ENCODE data around the gene THRAP3. TPM values are rescaled to one million over a fixed set of nuclear protein-coding genes. Genes with fewer than 3 reads are reported as not detected.

Gene THRAP3
- total RNA-seq, 1 experiment from 2014 or later = 75.0 TPM

GRCh38 chr1:36351227-36351977 lies 127.2 kb downstream of the THRAP3 start:
- DNase-seq (ENCODE audit: low read depth) = peak; percentile 96

- DNase-seq (ENCODE audit: low read depth) = peak; percentile 72
Measured at GRCh38 chr1:36352125-36352909, 128.1 kb downstream of the THRAP3 start.

- DNase-seq (ENCODE audit: low read depth) = peak; percentile 95
Measured at GRCh38 chr1:36352910-36353878, 129.0 kb downstream of the THRAP3 start.

GRCh38 chr1:36354486-36354885 lies 130.2 kb downstream of the THRAP3 start:
- peak; percentile 92 for DNase-seq (ENCODE audit: low read depth)

Other genes with a start within 250 kb of the THRAP3 start
- 0.20 TPM in 1 of 2 replicates, not detected in the other for gene TEKT2, start 140.3 kb upstream of the THRAP3 start, total RNA-seq (2014; rRNA removed; shearing (Covaris generic))
- 53.9 and 65.9 TPM in 2 replicates for gene ADPRS, start 135.6 kb upstream of the THRAP3 start, total RNA-seq (2014; rRNA removed; shearing (Covaris generic))
- 0.88 and 0.96 TPM in 2 replicates for gene COL8A2, start 99.2 kb upstream of the THRAP3 start, total RNA-seq (2014; rRNA removed; shearing (Covaris generic))
- gene TRAPPC3, start 75.0 kb upstream of the THRAP3 start, total RNA-seq (2014; rRNA removed; shearing (Covaris generic)) = 78.2 and 125 TPM in 2 replicates
- gene MAP7D1, start 68.3 kb upstream of the THRAP3 start, total RNA-seq (2014; rRNA removed; shearing (Covaris generic)) = 82.4 and 107 TPM in 2 replicates
- gene SH3D21, start 81.9 kb downstream of the THRAP3 start, total RNA-seq (2014; rRNA removed; shearing (Covaris generic)) = 4.3 and 7.2 TPM in 2 replicates
- 78.7 and 112 TPM in 2 replicates for gene EVA1B, start 99.2 kb downstream of the THRAP3 start, total RNA-seq (2014; rRNA removed; shearing (Covaris generic))
- 16.7 and 18.2 TPM in 2 replicates for gene STK40, start 161.5 kb downstream of the THRAP3 start, total RNA-seq (2014; rRNA removed; shearing (Covaris generic))
- gene LSM10, start 173.5 kb downstream of the THRAP3 start, total RNA-seq (2014; rRNA removed; shearing (Covaris generic)) = 6.6 and 7.8 TPM in 2 replicates
- 9.2 and 11.9 TPM in 2 replicates for gene OSCP1, start 226.0 kb downstream of the THRAP3 start, total RNA-seq (2014; rRNA removed; shearing (Covaris generic))
- gene MRPS15, start 239.9 kb downstream of the THRAP3 start, total RNA-seq (2014; rRNA removed; shearing (Covaris generic)) = 116 and 139 TPM in 2 replicates